Right ventricle myocardium superior (tissue), 1 donor: Measurements from ENCODE around the gene CDC42BPA. TPM values are rescaled to one million over a fixed set of nuclear protein-coding genes. Genes with fewer than 3 reads are reported as not detected.
"Not testable (repeated sequence)": the region's sequence is repeated elsewhere in the genome, so short reads cannot be mapped to it uniquely, and the experiment has no call there.

Source experiments
- ATAC-seq: fragments of 200-7000 bp; cut with Tn5 transposase; one replicate; pipeline ENCODE4 v1.9.1; 2020; ENCODE audit warnings: mild to moderate bottlenecking; ENCODE audit not compliant: poor library complexity
- DNase-seq: peaks from one replicate; pipeline ENCODE4 v3.0.0-alpha.2; 2020
- intact Hi-C: fragments of 100-400 bp; cut with DNase I; formaldehyde crosslinking; loops from one replicate; pipeline ENCODE4 v1.11.2; 2022
- long read RNA-seq: library from polyadenylated mRNA; unstranded; transcript quantifications from one replicate; pipeline ENCODE4 v2.0.0, GENCODE V29; 2021
- total RNA-seq: library from RNA; stranded (reverse); fragmentation: NEBNext Ultra II Directional; extraction: Animal tissue kit (Norgen Biotek cat#: 25700); gene quantifications from one replicate; pipeline ENCODE4 v1.2.1, GENCODE V29; 2021
- donor health status: DM: no; HTN: yes; CAD: no; lungs with severe emphysema.

CDC42BPA gene
- total RNA-seq, result 40.5 TPM
- long read RNA-seq, partial matches to known transcripts, result 6 of 13 reads
- long read RNA-seq, other reads (novel, unspliced or antisense), result 7 of 13 reads

- peak; percentile 87 for ATAC-seq
- DNase-seq, result peak; percentile 92
- intact Hi-C loops, result loop anchor here (5.0 kb wide), 2 partner anchors 39 to 119 kb away; no protein-coding TSS in a partner anchor
Observed at GRCh38 chr1:227318016-227318852, at the start of gene CDC42BPA. Gene CDC42BPA, minus strand, starts transcription at chr1:227318492. Its CDS starts 1,310 bp downstream, at chr1:227317182.

- DNase-seq (no peak), ATAC-seq (no peak)
- intact Hi-C loops, result no loop called here
Observed at GRCh38 chr1:227368009-227368408, 49.7 kb upstream of the CDC42BPA start.

- intact Hi-C loops, result no loop called here
- DNase-seq, result no peak
- ATAC-seq, result no peak
Observed at GRCh38 chr1:227365473-227366431, 47.5 kb upstream of the CDC42BPA start.

GRCh38 chr1:227364657-227365056 is 46.4 kb upstream of the CDC42BPA start:
- DNase-seq (no peak), ATAC-seq (no peak)
- intact Hi-C loops, result no loop called here

- no peak for DNase-seq
- intact Hi-C loops, result no loop called here
Observed at GRCh38 chr1:227363825-227364224, 45.5 kb upstream of the CDC42BPA start.

GRCh38 chr1:227362039-227362438 is 43.7 kb upstream of the CDC42BPA start:
- DNase-seq, result no peak
- no peak for ATAC-seq
- intact Hi-C loops, result no loop called here

More at GRCh38 chr1:227363825-227364224, 45.5 kb upstream of the CDC42BPA start:
- ATAC-seq, result no peak

GRCh38 chr1:227357927-227358302 is 39.6 kb upstream of the CDC42BPA start:
- intact Hi-C loops, result loop anchor here (5.0 kb wide), 1 partner anchor 41 kb away; the partner anchor contains the start of gene CDC42BPA
- DNase-seq (no peak), ATAC-seq (no peak)

- ATAC-seq, result peak; percentile 97
- intact Hi-C loops, result loop anchor here (5.0 kb wide), 1 partner anchor 40 kb away; the partner anchor contains the start of gene CDC42BPA
Observed at GRCh38 chr1:227357171-227357926, 39.1 kb upstream of the CDC42BPA start.

GRCh38 chr1:227356620-227357146 is 38.4 kb upstream of the CDC42BPA start:
- ATAC-seq (no peak), DNase-seq (no peak)
- intact Hi-C loops, result loop anchor here (5.0 kb wide), 1 partner anchor 39 kb away; the partner anchor contains the start of gene CDC42BPA

More at GRCh38 chr1:227357171-227357926, 39.1 kb upstream of the CDC42BPA start:
- peak; percentile 71 for DNase-seq

GRCh38 chr1:227355542-227356245 is 37.4 kb upstream of the CDC42BPA start:
- ATAC-seq (no peak), DNase-seq (no peak)
- intact Hi-C loops, result loop anchor here (5.0 kb wide), 1 partner anchor 38 kb away; the partner anchor contains the start of gene CDC42BPA

- ATAC-seq (no peak), DNase-seq (no peak)
- intact Hi-C loops, result no loop called here
Observed at GRCh38 chr1:227353186-227353585, 34.9 kb upstream of the CDC42BPA start.

GRCh38 chr1:227352164-227352563 is 33.9 kb upstream of the CDC42BPA start:
- intact Hi-C loops, DNase-seq, ATAC-seq: not testable (repeated sequence)

GRCh38 chr1:227351443-227351842 is 33.2 kb upstream of the CDC42BPA start:
- peak; percentile 76 for ATAC-seq
- no peak for DNase-seq
- intact Hi-C loops, result no loop called here

- intact Hi-C loops, result no loop called here
- ATAC-seq (no peak), DNase-seq (no peak)
Observed at GRCh38 chr1:227349967-227350366, 31.7 kb upstream of the CDC42BPA start.

GRCh38 chr1:227343727-227344551 is 25.6 kb upstream of the CDC42BPA start:
- DNase-seq (no peak), ATAC-seq (no peak)
- intact Hi-C loops, result no loop called here

- no peak for DNase-seq
- intact Hi-C loops, result no loop called here
Observed at GRCh38 chr1:227343206-227343605, 24.9 kb upstream of the CDC42BPA start.

More at GRCh38 chr1:227343206-227343605, 24.9 kb upstream of the CDC42BPA start:
- no peak for ATAC-seq
